ENCODE measurements around the gene ACAN. TPM values are rescaled to one million over a fixed set of nuclear protein-coding genes. Genes with fewer than 3 reads are reported as not detected.

Gene ACAN
- total RNA-seq, 2 donors from 2014 or later: 0.17 to 0.35 TPM

GRCh38 chr15:88844749-88845386, 41.6 kb downstream of the ACAN start:
- TF ChIP-seq CTCF (IDR thresholded peaks at IDR 0.05): no peak
- no peak overlapping the region for H3K4me3 ChIP-seq
- no peak for DNase-seq
- H3K36me3 ChIP-seq: no peaks in the 10 kb centered on the region
- no peak overlapping the region for H3K27ac ChIP-seq
- no peaks in the 10 kb centered on the region for H3K9me3 ChIP-seq
- H3K4me1 ChIP-seq: no peaks in the 10 kb centered on the region
- H3K9ac ChIP-seq (ENCODE audit: low read depth in 2 of 2, low read length in 2 of 2): no peak overlapping the region
- H3K27me3 ChIP-seq: no peaks in the 10 kb centered on the region
- intact Hi-C loops (cut with DNase I): no loop called here

- Histone ChIP-seq H3K27me3 (no peaks in the 10 kb centered on the region), H3K9me3 (no peaks in the 10 kb centered on the region), H3K4me3 (no peak overlapping the region), H3K4me1 (no peaks in the 10 kb centered on the region), H3K27ac (no peak overlapping the region), H3K36me3 (no peaks in the 10 kb centered on the region), H3K9ac (ENCODE audit: low read depth in 2 of 2, low read length in 2 of 2) (no peak overlapping the region)
- DNase-seq: no peak
- no peak for TF ChIP-seq CTCF (IDR thresholded peaks at IDR 0.05)
- intact Hi-C loops (cut with DNase I): no loop called here
Observed at GRCh38 chr15:88845616-88846015, 42.4 kb downstream of the ACAN start.

DNA sequence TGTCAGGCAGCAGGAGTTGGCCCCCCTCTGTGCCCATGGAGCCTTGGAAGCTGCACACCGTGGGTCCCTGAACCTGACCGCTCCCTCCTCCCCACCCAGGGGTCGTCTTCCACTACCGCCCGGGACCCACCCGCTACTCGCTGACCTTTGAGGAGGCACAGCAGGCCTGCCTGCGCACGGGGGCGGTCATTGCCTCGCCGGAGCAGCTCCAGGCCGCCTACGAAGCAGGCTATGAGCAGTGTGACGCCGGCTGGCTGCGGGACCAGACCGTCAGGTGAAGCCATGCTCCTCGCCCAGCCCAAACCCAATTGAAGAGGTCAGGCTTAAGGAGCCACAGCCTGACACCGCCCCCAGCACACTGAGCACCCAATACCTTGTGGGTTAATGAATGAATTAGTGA, 43.9 kb downstream of the ACAN start:
- intact Hi-C loops (cut with DNase I): no loop called here
- Histone ChIP-seq H3K4me1 (no peaks in the 10 kb centered on the region), H3K9ac (ENCODE audit: low read depth in 2 of 2, low read length in 2 of 2) (no peak overlapping the region), H3K36me3 (no peaks in the 10 kb centered on the region), H3K9me3 (no peaks in the 10 kb centered on the region), H3K4me3 (no peak overlapping the region), H3K27me3 (no peaks in the 10 kb centered on the region), H3K27ac (no peak overlapping the region)
- TF ChIP-seq CTCF (IDR thresholded peaks at IDR 0.05): no peak
- no peak for DNase-seq

DNA sequence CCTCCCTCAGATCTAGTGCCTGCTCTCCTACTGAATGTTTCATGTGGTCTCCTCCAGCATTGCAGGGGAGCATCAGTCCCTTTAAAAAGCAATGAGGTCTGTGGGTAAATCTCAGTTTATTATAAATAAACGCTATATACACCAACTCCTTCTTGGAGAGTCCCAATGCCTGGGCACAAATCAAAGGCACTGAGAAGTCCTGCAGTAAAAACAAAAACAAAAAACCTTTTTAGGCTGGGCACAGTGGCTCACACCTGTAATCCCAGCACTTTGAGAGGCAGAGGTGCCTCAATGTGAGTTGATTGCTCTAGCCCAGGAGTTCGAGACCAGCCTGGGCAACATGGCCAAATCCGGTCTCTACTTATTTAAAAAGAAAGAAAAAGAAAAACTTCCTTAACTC, 45.0 kb downstream of the ACAN start:
- no peaks in the 10 kb centered on the region for H3K9me3 ChIP-seq
- no peaks in the 10 kb centered on the region for H3K36me3 ChIP-seq
- no peak overlapping the region for H3K4me3 ChIP-seq
- no peak overlapping the region for H3K9ac ChIP-seq (ENCODE audit: low read depth in 2 of 2, low read length in 2 of 2)
- H3K27me3 ChIP-seq: no peaks in the 10 kb centered on the region
- H3K27ac ChIP-seq: no peak overlapping the region
- intact Hi-C loops (cut with DNase I): no loop called here
- DNase-seq: no peak
- no peaks in the 10 kb centered on the region for H3K4me1 ChIP-seq
- no peak for TF ChIP-seq CTCF (IDR thresholded peaks at IDR 0.05)

GRCh38 chr15:88849376-88850072, 46.3 kb downstream of the ACAN start:
- H3K4me3 ChIP-seq: no peak overlapping the region
- no peak overlapping the region for H3K9ac ChIP-seq (ENCODE audit: low read depth in 2 of 2, low read length in 2 of 2)
- TF ChIP-seq CTCF (IDR thresholded peaks at IDR 0.05): no peak
- H3K36me3 ChIP-seq: no peaks in the 10 kb centered on the region
- H3K9me3 ChIP-seq: no peaks in the 10 kb centered on the region
- no peak for DNase-seq
- no peaks in the 10 kb centered on the region for H3K27me3 ChIP-seq
- H3K27ac ChIP-seq: no peak overlapping the region
- intact Hi-C loops (cut with DNase I): no loop called here
- no peaks in the 10 kb centered on the region for H3K4me1 ChIP-seq
